SK-N-SH (cell line): ENCODE data around the gene GABRB2. TPM values are rescaled to one million over a fixed set of nuclear protein-coding genes. Genes with fewer than 3 reads are reported as not detected.

Experiments used
- CTCF ChIA-PET: fragments of 300-600, 350-600 bp; formaldehyde crosslinking; extraction: SDS; loops from one replicate; lab custom pipeline; 2021; lab: Yijun Ruan, JAX
- POLR2A ChIA-PET: fragments of 350-600 bp; sonication (Branson Sonifier 250); formaldehyde crosslinking; extraction: SDS; loops from one replicate; lab custom pipeline; 2020; ENCODE audit warnings: antibody characterized with exemption, inconsistent platforms; lab: Yijun Ruan, JAX
- DNase-seq: peaks from one replicate; pipeline ENCODE4 v3.0.0; 2012
- H2AFZ ChIP-seq: fragments of 200-600 bp; sonication (generic); 2 replicates; pipeline ENCODE4 v1.8.1; 2016; ENCODE audit warnings: antibody characterized with exemption, mild to moderate bottlenecking, low read depth
- H3F3A ChIP-seq: fragments of 200-600 bp; sonication (generic); replicated peaks from 2 replicates; pipeline ENCODE3; 2016; ENCODE audit warnings: antibody characterized with exemption, mild to moderate bottlenecking; ENCODE audit not compliant: insufficient read depth
- H3K27ac ChIP-seq, 2 experiments: fragments of 200-500 bp in 1 of 2; fragments of 200-600 bp in 1 of 2; sonication (Bioruptor generic) in 1 of 2; sonication (generic), shearing (Covaris generic) in 1 of 2; 2 replicates each; pipeline versions ENCODE4 v1.5.1 to v1.6.1; 2014 to 2016; ENCODE audit warnings: low read depth in 2 of 2, inconsistent platforms in 1 of 2, low read length in 1 of 2, mild to moderate bottlenecking in 1 of 2, mixed read lengths in 1 of 2
- H3K27me3 ChIP-seq: fragments of 200-600 bp; sonication (generic), shearing (Covaris generic); 2 replicates; pipeline ENCODE4 v1.6.1; 2016; ENCODE audit warnings: mixed run types; ENCODE audit not compliant: insufficient read depth
- H3K36me3 ChIP-seq, 2 experiments: fragments of 200-500 bp in 1 of 2; fragments of 200-600 bp in 1 of 2; sonication (Bioruptor generic) in 1 of 2; sonication (generic) in 1 of 2; replicated peaks in 1 of 2; 2 replicates each; pipeline versions ENCODE3 to v1.5.1; 2014 to 2016; ENCODE audit warnings: low read length in 1 of 2, mild to moderate bottlenecking in 1 of 2; ENCODE audit not compliant: insufficient read depth in 2 of 2, control insufficient read depth in 1 of 2
- H3K4me1 ChIP-seq, 2 experiments: fragments of 200-500 bp in 1 of 2; fragments of 200-600 bp in 1 of 2; sonication (Bioruptor generic) in 1 of 2; sonication (generic), shearing (Covaris generic) in 1 of 2; 2 replicates each; pipeline versions ENCODE4 v1.5.1 to v1.6.1; 2014 to 2016; ENCODE audit warnings: low read depth in 1 of 2, low read length in 1 of 2, mixed run types in 1 of 2; ENCODE audit not compliant: insufficient read depth in 2 of 2, control insufficient read depth in 1 of 2
- H3K4me2 ChIP-seq: fragments of 200-600 bp; sonication (generic), shearing (Covaris generic); 2 replicates; pipeline ENCODE4 v1.6.1; 2017; ENCODE audit warnings: mixed run types
- H3K4me3 ChIP-seq, 2 experiments: fragments of 200-500 bp in 1 of 2; fragments of 200-600 bp in 1 of 2; sonication (Bioruptor generic) in 1 of 2; sonication (generic), shearing (Covaris generic) in 1 of 2; 2 replicates each; pipeline versions ENCODE4 v1.5.1 to v1.8.1; 2014 to 2016; ENCODE audit warnings: low read depth in 2 of 2, inconsistent platforms in 1 of 2, low read length in 1 of 2, mild to moderate bottlenecking in 1 of 2, mixed read lengths in 1 of 2, moderate library complexity in 1 of 2
- H3K79me2 ChIP-seq: fragments of 200-600 bp; sonication (generic); 2 replicates; pipeline ENCODE4 v1.8.1; 2017; ENCODE audit warnings: mild to moderate bottlenecking; ENCODE audit not compliant: insufficient read depth
- H3K9ac ChIP-seq: fragments of 200-600 bp; sonication (generic); 2 replicates; pipeline ENCODE4 v1.6.1; 2017; ENCODE audit warnings: mixed run types
- H3K9me2 ChIP-seq: fragments of 200-600 bp; sonication (generic); 2 replicates; pipeline ENCODE4 v1.6.1; 2017; ENCODE audit warnings: mixed run types
- H3K9me3 ChIP-seq: fragments of 200-600 bp; sonication (generic); 2 replicates; pipeline ENCODE4 v1.6.1; 2017; ENCODE audit warnings: mixed run types, mild to moderate bottlenecking, moderate library complexity
- H4K20me1 ChIP-seq: fragments of 200-600 bp; sonication (generic); 2 replicates; pipeline ENCODE4 v1.6.1; 2017; ENCODE audit warnings: mild to moderate bottlenecking, mixed run types; ENCODE audit not compliant: insufficient read depth
- CHD2 ChIP-seq: fragments of 150-350 bp; IDR thresholded peaks from 2 replicates; pipeline ENCODE4 v1.6.1; 2018; ENCODE audit warnings: low read length; ENCODE audit not compliant: partially characterized antibody
- CTCF ChIP-seq: fragments of 200-600 bp; sonication (generic); IDR thresholded peaks from 2 replicates; pipeline ENCODE4 v1.6.1; 2017; ENCODE audit warnings: antibody characterized with exemption, mild to moderate bottlenecking, moderate library complexity
- ELF1 ChIP-seq: IDR thresholded peaks from 2 replicates; pipeline ENCODE4 v1.4.0; 2012
- EZH2phosphoT487 ChIP-seq: fragments of 200-600 bp; sonication (generic); IDR thresholded peaks from 2 replicates; pipeline ENCODE4 v1.6.1; 2017; ENCODE audit warnings: low read depth, mixed run types, mild to moderate bottlenecking, antibody characterized with exemption, moderate library complexity, borderline replicate concordance
- FOSL2 ChIP-seq: IDR thresholded peaks from 2 replicates; pipeline ENCODE4 v1.4.0; 2012; ENCODE audit warnings: low read depth, mild to moderate bottlenecking, moderate library complexity, borderline replicate concordance
- FOXJ3 ChIP-seq: sonication (generic); formaldehyde crosslinking; IDR thresholded peaks from 2 replicates; pipeline ENCODE4 v1.5.1; 2020; ENCODE audit warnings: mild to moderate bottlenecking, missing genetic modification reagents
- POLR2AphosphoS5 ChIP-seq: IDR thresholded peaks from 2 replicates; pipeline ENCODE4 v1.6.1; 2012; ENCODE audit warnings: low read depth, low read length
- REST ChIP-seq: IDR thresholded peaks from 2 replicates; pipeline ENCODE4 v1.6.1; 2012; ENCODE audit warnings: mild to moderate bottlenecking, low read depth, low read length, moderate library complexity
- SMC3 ChIP-seq: IDR thresholded peaks from 2 replicates; pipeline ENCODE4 v1.6.1; 2012; ENCODE audit warnings: low read depth, low read length, improper control_type of control experiment
- TCF12 ChIP-seq: IDR thresholded peaks from 2 replicates; pipeline ENCODE4 v1.4.0; 2012
- USF1 ChIP-seq: IDR thresholded peaks from 2 replicates; pipeline ENCODE4 v1.4.0; 2012; ENCODE audit warnings: low read depth, borderline replicate concordance
- USF2 ChIP-seq: fragments of 150-350 bp; IDR thresholded peaks from 2 replicates; pipeline ENCODE4 v1.6.1; 2017; ENCODE audit warnings: antibody characterized with exemption, low read length, low read depth, borderline replicate concordance
- YY1 ChIP-seq: IDR thresholded peaks from 2 replicates; pipeline ENCODE4 v1.4.0; 2012; ENCODE audit warnings: low read depth, mild to moderate bottlenecking
- WGBS: methylation state at CpG from one replicate; pipeline ENCODE4 v1.1.6; 2017; ENCODE audit warnings: low lambda C conversion rate; 5-methylcytosine and 5-hydroxymethylcytosine counted together
- polyA plus RNA-seq, 3 experiments: library from polyadenylated mRNA; depleted of rRNA; stranded (reverse); fragments of >200 nt; gene quantifications; 2 replicates each; pipeline ENCODE4 v1.2.3, GENCODE V29; 2012

GABRB2 gene
- polyA plus RNA-seq, 1 of the 3 experiments (the other 2 are of a cell fraction) = not detected

- Histone ChIP-seq H3K9ac (no peak overlapping the region), H3K4me3 (no peak overlapping the region), H3K36me3 (no peaks in the 10 kb centered on the region), H3K4me2 (no peak overlapping the region), H3K79me2 (no peaks in the 10 kb centered on the region), H3K27me3 (no peaks in the 10 kb centered on the region), H3K27ac (no peak overlapping the region), H3K9me2 (no peaks in the 10 kb centered on the region), H4K20me1 (no peaks in the 10 kb centered on the region), H3K9me3 (no peaks in the 10 kb centered on the region), H3F3A (no peaks in the 10 kb centered on the region), H3K4me1 (no peaks in the 10 kb centered on the region), H2AFZ (no peak overlapping the region)
- DNase-seq = no peak
- TF ChIP-seq FOXJ3 (CRISPR knock-in tag) = no peak
- TF ChIP-seq CHD2 = no peak
- no peak for TF ChIP-seq ELF1
- no peak for TF ChIP-seq SMC3
- POLR2A ChIA-PET = no interaction called here
- WGBS = 14% methylated on average over 2 of the region's 2 CpGs
- CTCF ChIA-PET = no interaction called here
Observed at GRCh38 chr5:161372682-161373344, 173.7 kb downstream of the GABRB2 start.

- Histone ChIP-seq H3K4me1 (no peaks in the 10 kb centered on the region), H2AFZ (no peak overlapping the region), H3K4me2 (no peak overlapping the region), H3K4me3 (no peak overlapping the region), H3K27me3 (no peaks in the 10 kb centered on the region), H3K9me2 (no peaks in the 10 kb centered on the region), H4K20me1 (no peaks in the 10 kb centered on the region), H3F3A (no peaks in the 10 kb centered on the region), H3K36me3 (no peaks in the 10 kb centered on the region), H3K79me2 (no peaks in the 10 kb centered on the region), H3K9me3 (no peaks in the 10 kb centered on the region), H3K27ac (no peak overlapping the region), H3K9ac (no peak overlapping the region)
- no peak for DNase-seq
- TF ChIP-seq POLR2AphosphoS5 (no peak), YY1 (no peak), REST (no peak), USF1 (no peak), CTCF (no peak), EZH2phosphoT487 (no peak), TCF12 (no peak), FOSL2 (no peak), USF2 (no peak), FOXJ3 (CRISPR knock-in tag) (no peak)
- POLR2A ChIA-PET = no interaction called here
- CTCF ChIA-PET = interaction anchor here (1.0 kb wide), 1 partner anchor 24 kb away, joined by 3 read pairs; no protein-coding TSS in a partner anchor
- 9% methylated on average over 3 of the region's 3 CpGs for WGBS
Observed at GRCh38 chr5:161369022-161369421, 177.5 kb downstream of the GABRB2 start.
